Endodermal cell (in vitro differentiated cells): ENCODE data around the gene APBA2. TPM values are rescaled to one million over a fixed set of nuclear protein-coding genes. Genes with fewer than 3 reads are reported as not detected.
"Not testable (repeated sequence)": the region's sequence is repeated elsewhere in the genome, so short reads cannot be mapped to it uniquely, and the experiment has no call there.

Source experiments
- DNase-seq: peaks from one replicate; pipeline ENCODE4 v3.0.0-alpha.2; 2017
- H3K27ac ChIP-seq: 2 replicates; pipeline ENCODE4 v1.5.1; 2013; ENCODE audit warnings: mild to moderate bottlenecking, low read depth, low read length, moderate library complexity
- H3K27me3 ChIP-seq: 2 replicates; pipeline ENCODE4 v1.6.1; 2013; ENCODE audit warnings: mild to moderate bottlenecking, low read length, moderate library complexity; ENCODE audit not compliant: insufficient read depth, control insufficient read depth, poor library complexity, severe bottlenecking
- H3K36me3 ChIP-seq: 2 replicates; pipeline ENCODE4 v1.7.0; 2013; ENCODE audit warnings: mild to moderate bottlenecking, low read length, moderate library complexity; ENCODE audit not compliant: control insufficient read depth, insufficient read depth
- H3K4me1 ChIP-seq: one replicate; pipeline ENCODE4 v1.7.0; 2013; ENCODE audit warnings: low read length; ENCODE audit not compliant: control insufficient read depth, insufficient read depth
- H3K4me3 ChIP-seq: 2 replicates; pipeline ENCODE4 v1.5.1; 2013; ENCODE audit warnings: mild to moderate bottlenecking, low read length, moderate library complexity
- H3K9ac ChIP-seq: 2 replicates; pipeline ENCODE4 v1.6.1; 2013; ENCODE audit warnings: mild to moderate bottlenecking, low read length, moderate library complexity; ENCODE audit not compliant: poor library complexity, severe bottlenecking; ENCODE audit errors: extremely low read depth
- H3K9me3 ChIP-seq: 2 replicates; pipeline ENCODE4 v1.6.1; 2013; ENCODE audit warnings: mild to moderate bottlenecking, low read length, moderate library complexity; ENCODE audit not compliant: control insufficient read depth
- H3K27ac Mint-ChIP-seq: 2 replicates; pipeline ENCODE4 v1.8.0; 2020; ENCODE audit warnings: mixed read lengths
- H3K27me3 Mint-ChIP-seq: 2 replicates; pipeline ENCODE4 v1.8.0; 2021; ENCODE audit warnings: mild to moderate bottlenecking, mixed read lengths; ENCODE audit not compliant: insufficient read depth
- H3K36me3 Mint-ChIP-seq: 2 replicates; pipeline ENCODE4 v1.8.0; 2020; ENCODE audit warnings: low read depth, mixed read lengths
- H3K4me1 Mint-ChIP-seq: 2 replicates; pipeline ENCODE4 v1.8.0; 2020; ENCODE audit warnings: mixed read lengths
- H3K4me3 Mint-ChIP-seq: 2 replicates; pipeline ENCODE4 v1.8.0; 2020; ENCODE audit warnings: mild to moderate bottlenecking, moderate library complexity, mixed read lengths
- H3K9me3 Mint-ChIP-seq: 2 replicates; pipeline ENCODE4 v1.8.0; 2020; ENCODE audit warnings: mild to moderate bottlenecking, mixed read lengths
- WGBS, 2 experiments: methylation state at CpG; one replicate each; pipeline versions ENCODE4 v1.1.5 to v1.1.7; 2013; ENCODE audit warnings: missing lambda C conversion rate in 2 of 2, mixed read lengths in 1 of 2; ENCODE audit not compliant: insufficient coverage in 1 of 2, insufficient read length in 1 of 2; 5-methylcytosine and 5-hydroxymethylcytosine counted together
- total RNA-seq, 2 donors: library from RNA; stranded (reverse); fragmentation: NEBNext Ultra II Directional in 1 of 2; extraction: Animal tissue kit (Norgen Biotek cat#: 25700) in 1 of 2; gene quantifications; 2 replicates in 1 of 2; 3 replicates in 1 of 2; pipeline ENCODE4 v1.2.1, GENCODE V29; 2021
- TF ChIP-seq, protein P1 (sequence below): fragments of 200-600 bp; sonication (generic); conservative IDR thresholded peaks from 2 replicates; pipeline ENCODE4 v1.5.0; 2021; ENCODE audit warnings: antibody characterized with exemption, mild to moderate bottlenecking

The APBA2 gene
- total RNA-seq, 2 donors from 2014 or later = 27.1 to 27.3 TPM

DNA sequence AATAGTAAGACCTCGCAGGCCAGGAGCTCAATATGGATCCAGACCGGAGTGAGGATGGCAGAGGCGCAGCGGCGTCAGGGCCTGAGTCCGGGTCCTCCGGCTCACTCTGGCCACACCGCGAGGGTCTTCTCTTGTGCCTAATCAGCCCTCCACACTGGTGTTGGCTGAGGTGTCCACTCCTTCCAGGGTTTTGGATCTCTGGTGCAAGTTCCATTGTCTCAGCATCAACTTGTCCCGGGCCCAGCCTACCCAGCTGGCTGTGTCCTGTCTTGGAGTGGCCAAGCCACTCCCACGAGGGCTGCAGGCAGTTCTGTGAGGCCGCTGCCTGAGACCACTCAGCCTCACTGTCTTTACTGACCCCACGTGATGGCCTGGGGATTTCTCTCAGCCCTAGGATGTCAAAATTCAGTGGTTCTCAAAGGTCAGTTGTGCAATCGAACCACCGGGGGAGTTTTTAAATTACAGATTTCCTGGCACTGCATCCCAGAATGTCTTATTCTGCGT, 24.7 kb upstream of the APBA2 start:
- H3K36me3 Mint-ChIP-seq = no peaks in the 10 kb centered on the region
- Histone ChIP-seq H3K9ac (no peak overlapping the region), H3K36me3 (no peaks in the 10 kb centered on the region), H3K4me1 (no peaks in the 10 kb centered on the region), H3K9me3 (no peaks in the 10 kb centered on the region), H3K27me3 (no peaks in the 10 kb centered on the region), H3K27ac (no peak overlapping the region), H3K4me3 (no peak overlapping the region)
- 96 to 97% methylated on average over 13 to 16 of the region's 16 CpGs for WGBS, 2 experiments
- TF ChIP-seq, protein P1, sequence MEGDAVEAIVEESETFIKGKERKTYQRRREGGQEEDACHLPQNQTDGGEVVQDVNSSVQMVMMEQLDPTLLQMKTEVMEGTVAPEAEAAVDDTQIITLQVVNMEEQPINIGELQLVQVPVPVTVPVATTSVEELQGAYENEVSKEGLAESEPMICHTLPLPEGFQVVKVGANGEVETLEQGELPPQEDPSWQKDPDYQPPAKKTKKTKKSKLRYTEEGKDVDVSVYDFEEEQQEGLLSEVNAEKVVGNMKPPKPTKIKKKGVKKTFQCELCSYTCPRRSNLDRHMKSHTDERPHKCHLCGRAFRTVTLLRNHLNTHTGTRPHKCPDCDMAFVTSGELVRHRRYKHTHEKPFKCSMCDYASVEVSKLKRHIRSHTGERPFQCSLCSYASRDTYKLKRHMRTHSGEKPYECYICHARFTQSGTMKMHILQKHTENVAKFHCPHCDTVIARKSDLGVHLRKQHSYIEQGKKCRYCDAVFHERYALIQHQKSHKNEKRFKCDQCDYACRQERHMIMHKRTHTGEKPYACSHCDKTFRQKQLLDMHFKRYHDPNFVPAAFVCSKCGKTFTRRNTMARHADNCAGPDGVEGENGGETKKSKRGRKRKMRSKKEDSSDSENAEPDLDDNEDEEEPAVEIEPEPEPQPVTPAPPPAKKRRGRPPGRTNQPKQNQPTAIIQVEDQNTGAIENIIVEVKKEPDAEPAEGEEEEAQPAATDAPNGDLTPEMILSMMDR = peak; percentile 26
- no peaks in the 10 kb centered on the region for H3K4me1 Mint-ChIP-seq
- H3K4me3 Mint-ChIP-seq = no peak overlapping the region
- H3K27me3 Mint-ChIP-seq = peaks cover 3% of the 10 kb centered on the region
- H3K9me3 Mint-ChIP-seq = no peaks in the 10 kb centered on the region
- DNase-seq = no peak
- H3K27ac Mint-ChIP-seq = no peak overlapping the region

DNA sequence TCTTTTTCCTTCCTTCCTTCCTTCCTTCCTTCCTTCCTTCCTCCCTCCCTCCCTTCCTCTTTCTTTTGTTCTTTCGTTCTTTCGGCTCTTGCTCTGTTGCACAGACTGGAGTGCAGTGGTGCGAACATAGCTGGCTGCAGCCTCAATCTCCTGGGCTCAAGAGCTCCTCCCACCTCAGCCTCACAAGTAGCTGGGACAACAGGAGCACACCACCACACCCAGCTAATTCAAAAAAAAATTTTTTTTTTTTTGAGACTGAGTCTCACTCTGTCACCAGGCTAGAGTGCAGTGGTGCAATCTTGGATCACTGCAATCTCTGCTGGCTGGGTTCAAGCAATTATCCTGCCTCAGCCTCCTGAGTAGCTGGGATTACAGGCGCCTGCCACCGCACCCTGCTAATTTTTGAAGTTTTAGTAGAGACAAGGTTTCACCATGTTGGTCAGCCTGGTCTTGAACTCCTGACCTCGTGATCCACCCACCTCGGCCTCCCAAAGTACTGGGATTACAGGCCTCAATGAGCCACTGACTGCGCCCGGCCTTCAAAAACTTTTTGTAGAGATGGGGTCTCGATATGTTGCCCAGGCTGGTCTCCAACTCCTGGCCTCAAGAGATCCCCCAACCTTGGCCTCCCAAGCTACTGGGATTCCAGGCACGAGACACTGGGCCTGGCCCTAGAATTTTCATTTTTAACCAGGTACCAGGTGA, 24.0 kb upstream of the APBA2 start:
- not testable (repeated sequence) for H3K36me3 ChIP-seq, H3K4me3 Mint-ChIP-seq
- 96 to 98% methylated on average over 6 to 11 of the region's 11 CpGs for WGBS, 2 experiments

DNA sequence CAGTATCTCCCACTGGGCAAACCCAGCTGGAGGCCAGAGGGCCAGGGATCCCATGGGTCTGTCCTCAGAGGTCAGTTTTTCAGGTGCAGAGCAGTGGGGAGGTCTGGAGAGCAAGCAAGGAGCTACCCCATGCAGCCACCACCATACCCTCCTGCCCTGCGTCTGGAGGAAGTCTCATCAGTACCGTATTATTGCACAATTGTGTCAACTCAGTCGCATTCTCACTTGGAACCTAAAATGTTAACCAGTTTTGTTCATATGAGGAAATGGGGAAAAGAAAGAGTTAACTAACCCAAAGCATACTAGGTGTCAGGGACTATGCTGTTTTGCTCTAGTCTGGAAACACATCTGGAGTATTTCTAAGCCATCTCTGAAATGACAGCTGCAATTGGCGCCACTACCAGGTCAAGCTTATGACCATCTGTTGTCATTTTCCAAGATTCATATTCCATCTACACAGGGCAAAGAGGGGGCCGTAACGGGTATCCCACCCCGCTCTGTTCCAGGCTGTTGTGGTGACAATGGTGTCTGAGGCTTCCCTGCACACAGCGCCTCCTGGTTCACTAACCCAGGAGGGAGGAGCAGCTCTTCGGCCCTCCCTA, 16.9 kb upstream of the APBA2 start:
- Histone ChIP-seq H3K9me3 (peaks cover 8% of the 10 kb centered on the region), H3K27ac (no peak overlapping the region), H3K9ac (no peak overlapping the region), H3K36me3 (no peaks in the 10 kb centered on the region), H3K4me3 (no peak overlapping the region), H3K4me1 (no peaks in the 10 kb centered on the region), H3K27me3 (no peaks in the 10 kb centered on the region)
- TF ChIP-seq, protein P1 = no peak
- Mint-ChIP-seq H3K4me1 (no peaks in the 10 kb centered on the region), H3K9me3 (peaks cover 6% of the 10 kb centered on the region), H3K27me3 (peaks cover 6% of the 10 kb centered on the region), H3K27ac (no peak overlapping the region), H3K36me3 (no peaks in the 10 kb centered on the region), H3K4me3 (no peak overlapping the region)
- 93 to 96% methylated on average over 3 to 9 of the region's 9 CpGs for WGBS, 2 experiments
- no peak for DNase-seq

More for the DNA sequence above, 24.0 kb upstream of the APBA2 start:
- not testable (repeated sequence) for H3K4me3 ChIP-seq, H3K36me3 Mint-ChIP-seq, H3K9me3 Mint-ChIP-seq, H3K9ac ChIP-seq, H3K27ac ChIP-seq, H3K27me3 Mint-ChIP-seq, H3K4me1 Mint-ChIP-seq, H3K4me1 ChIP-seq, H3K9me3 ChIP-seq, H3K27ac Mint-ChIP-seq, H3K27me3 ChIP-seq, DNase-seq
